AG04449 (cell line): ENCODE data around the gene RNASEH2B.

Source experiments
- CTCF ChIA-PET: fragments of 350-600 bp; formaldehyde crosslinking; extraction: SDS; loops from one replicate; lab custom pipeline; 2021; ENCODE audit warnings: antibody characterized with exemption; lab: Yijun Ruan, JAX
- POLR2A ChIA-PET: fragments of 400-600, 350-600 bp; formaldehyde crosslinking; extraction: SDS; loops from one replicate; lab custom pipeline; 2020; ENCODE audit warnings: antibody characterized with exemption, inconsistent platforms; lab: Yijun Ruan, JAX
- DNase-seq: peaks from one replicate; pipeline ENCODE4 v3.0.0-alpha.2; 2010; ENCODE audit warnings: low read depth, low spot score
- H3K4me3 ChIP-seq: 2 replicates; pipeline ENCODE4 v1.5.1; 2011; ENCODE audit warnings: low read depth, mild to moderate bottlenecking, control low read depth, low read length
- TF ChIP-seq, protein P1 (sequence below): IDR thresholded peaks from one replicate; pipeline ENCODE4 v1.5.1; 2011; ENCODE audit warnings: mild to moderate bottlenecking, moderate library complexity, low read length, control low read depth, inconsistent platforms; ENCODE audit not compliant: insufficient read depth; ENCODE audit errors: missing control alignments

Gene RNASEH2B

DNA sequence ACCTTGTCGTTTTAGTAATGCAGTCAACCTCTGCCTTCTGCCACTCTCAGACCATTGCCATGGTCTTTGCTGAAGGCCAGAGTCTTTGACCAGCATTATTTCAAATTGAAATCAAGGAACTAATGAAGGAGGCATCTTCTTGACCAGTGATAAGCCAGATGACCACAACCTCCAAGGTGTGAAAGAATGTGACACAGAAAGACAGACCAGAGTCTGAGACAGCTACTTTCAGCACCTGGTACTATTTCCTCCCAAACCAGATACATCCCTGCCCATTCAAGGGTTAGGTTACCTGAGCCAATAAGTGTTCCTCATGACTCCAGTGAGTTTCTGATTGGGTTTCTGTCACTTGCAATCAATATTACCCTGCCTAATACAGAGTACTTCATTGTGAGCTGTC, 20.3 kb upstream of the RNASEH2B start:
- POLR2A ChIA-PET = no interaction called here
- TF ChIP-seq, protein P1, sequence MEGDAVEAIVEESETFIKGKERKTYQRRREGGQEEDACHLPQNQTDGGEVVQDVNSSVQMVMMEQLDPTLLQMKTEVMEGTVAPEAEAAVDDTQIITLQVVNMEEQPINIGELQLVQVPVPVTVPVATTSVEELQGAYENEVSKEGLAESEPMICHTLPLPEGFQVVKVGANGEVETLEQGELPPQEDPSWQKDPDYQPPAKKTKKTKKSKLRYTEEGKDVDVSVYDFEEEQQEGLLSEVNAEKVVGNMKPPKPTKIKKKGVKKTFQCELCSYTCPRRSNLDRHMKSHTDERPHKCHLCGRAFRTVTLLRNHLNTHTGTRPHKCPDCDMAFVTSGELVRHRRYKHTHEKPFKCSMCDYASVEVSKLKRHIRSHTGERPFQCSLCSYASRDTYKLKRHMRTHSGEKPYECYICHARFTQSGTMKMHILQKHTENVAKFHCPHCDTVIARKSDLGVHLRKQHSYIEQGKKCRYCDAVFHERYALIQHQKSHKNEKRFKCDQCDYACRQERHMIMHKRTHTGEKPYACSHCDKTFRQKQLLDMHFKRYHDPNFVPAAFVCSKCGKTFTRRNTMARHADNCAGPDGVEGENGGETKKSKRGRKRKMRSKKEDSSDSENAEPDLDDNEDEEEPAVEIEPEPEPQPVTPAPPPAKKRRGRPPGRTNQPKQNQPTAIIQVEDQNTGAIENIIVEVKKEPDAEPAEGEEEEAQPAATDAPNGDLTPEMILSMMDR = no peak
- DNase-seq = no peak
- H3K4me3 ChIP-seq = no peak overlapping the region
- CTCF ChIA-PET = interaction anchor here (1.0 kb wide), 1 partner anchor 913 kb away, joined by 3 read pairs; no protein-coding TSS in a partner anchor

GRCh38 chr13:50891206-50891605, 18.4 kb upstream of the RNASEH2B start:
- CTCF ChIA-PET = interaction anchor here (0.7 kb wide), 1 partner anchor 20 kb away, joined by 3 read pairs; no protein-coding TSS in a partner anchor
- POLR2A ChIA-PET = no interaction called here
- TF ChIP-seq, protein P1 = no peak
- H3K4me3 ChIP-seq = no peak overlapping the region
- no peak for DNase-seq

- ChIA-PET CTCF (interaction anchor here (0.6 to 1.2 kb wide), 6 partner anchors 9 to 916 kb away, joined by 3 to 4 read pairs (median 3); no protein-coding TSS in a partner anchor), POLR2A (interaction anchor here (0.6 kb wide), 1 partner anchor 622 kb away, joined by 3 read pairs; no protein-coding TSS in a partner anchor)
- DNase-seq = no peak
- TF ChIP-seq, protein P1 = no peak
- no peak overlapping the region for H3K4me3 ChIP-seq
Observed at GRCh38 chr13:50892210-50892944, 17.2 kb upstream of the RNASEH2B start.

DNA sequence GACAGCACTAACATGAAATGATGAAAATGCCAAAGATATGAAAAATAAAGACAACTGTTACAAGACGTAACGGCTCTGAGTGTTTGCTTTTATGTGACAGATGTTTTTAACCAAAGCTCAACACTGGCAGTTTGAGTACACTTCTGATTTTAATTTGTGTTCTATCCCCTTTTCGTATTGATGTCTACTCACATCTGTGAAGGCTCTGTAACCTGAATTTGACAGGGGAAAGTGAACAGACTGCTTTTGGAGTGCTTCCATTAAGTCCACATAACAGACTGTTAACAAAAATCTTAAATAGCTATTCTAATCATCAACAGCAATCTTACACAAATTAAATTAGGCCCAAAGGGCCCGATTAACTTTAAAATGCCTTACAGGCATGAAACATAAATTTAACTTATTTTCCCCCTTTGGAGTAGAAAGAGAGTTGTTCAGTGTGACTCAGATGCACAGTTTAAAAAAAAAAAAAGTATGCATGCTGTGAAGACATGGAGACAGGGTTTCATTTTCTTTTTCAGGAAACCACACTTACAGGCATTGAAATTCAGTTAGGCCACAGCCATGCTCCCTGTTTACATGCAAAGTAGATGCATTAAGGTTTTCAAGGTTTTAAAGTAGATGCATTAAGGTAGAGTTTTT, 16.3 kb upstream of the RNASEH2B start:
- DNase-seq = no peak
- ChIA-PET CTCF (interaction anchor here (1.0 to 3.6 kb wide), 4 partner anchors 8 to 176 kb away, joined by 3 to 15 read pairs (median 4); partner anchors contain the start of gene RNASEH2B), POLR2A (interaction anchor here (0.6 kb wide), 1 partner anchor 623 kb away, joined by 3 read pairs; no protein-coding TSS in a partner anchor)
- H3K4me3 ChIP-seq = no peak overlapping the region
- TF ChIP-seq, protein P1 = no peak

GRCh38 chr13:50894012-50894411, 15.6 kb upstream of the RNASEH2B start:
- TF ChIP-seq, protein P1 = no peak
- POLR2A ChIA-PET = no interaction called here
- CTCF ChIA-PET = interaction anchor here (1.4 to 3.6 kb wide), 2 partner anchors 15 to 18 kb away, joined by 4 to 15 read pairs; partner anchors contain the start of gene RNASEH2B
- no peak for DNase-seq
- H3K4me3 ChIP-seq = no peak overlapping the region

DNA sequence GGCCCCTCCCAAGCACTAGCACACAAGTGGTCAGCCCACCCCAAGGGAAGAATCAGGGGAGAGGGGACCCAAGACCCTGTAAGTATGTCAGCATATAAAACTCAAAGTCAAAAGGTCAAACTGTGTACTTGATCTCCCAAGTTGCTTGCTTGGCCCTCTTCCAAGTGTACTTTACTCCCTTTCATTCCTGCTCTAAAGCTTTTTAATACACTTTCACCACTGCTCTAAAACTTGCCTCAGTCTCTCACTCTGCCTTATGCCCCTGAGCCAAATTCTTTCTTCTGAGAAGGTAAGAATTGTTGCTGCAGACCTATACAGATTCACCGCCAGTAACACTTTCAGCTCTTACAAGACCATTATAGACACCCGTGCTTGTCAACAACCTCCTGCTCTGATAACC, 15.1 kb upstream of the RNASEH2B start:
- ChIA-PET CTCF (interaction anchor here (1.0 to 3.6 kb wide), 2 partner anchors 17 to 177 kb away, joined by 3 to 15 read pairs; no protein-coding TSS in a partner anchor), POLR2A (no interaction called here)
- TF ChIP-seq, protein P1 = no peak
- DNase-seq = no peak
- no peak overlapping the region for H3K4me3 ChIP-seq
